ENCODE results near the gene MEX3A. TPM values are rescaled to one million over a fixed set of nuclear protein-coding genes. Genes with fewer than 3 reads are reported as not detected.

MEX3A gene
- total and polyA plus RNA-seq, 4 experiments from 2014 or later, result not detected

DNA sequence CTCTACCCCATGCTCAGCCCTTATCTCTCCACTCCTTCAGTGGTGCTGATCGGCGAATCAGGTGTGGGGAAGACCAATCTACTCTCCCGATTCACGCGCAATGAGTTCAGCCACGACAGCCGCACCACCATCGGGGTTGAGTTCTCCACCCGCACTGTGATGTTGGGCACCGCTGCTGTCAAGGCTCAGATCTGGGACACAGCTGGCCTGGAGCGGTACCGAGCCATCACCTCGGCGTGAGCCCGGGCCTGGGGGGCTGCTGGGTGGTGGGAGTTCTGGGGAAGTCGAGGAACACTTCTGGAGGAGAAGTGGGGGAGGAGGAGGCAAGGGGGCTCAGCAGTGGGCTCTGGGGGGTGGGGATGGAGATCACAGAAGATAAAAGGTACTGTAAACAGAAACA is 16.4 kb downstream of the MEX3A start:
- no peak overlapping the region for H3K4me3 ChIP-seq (ENCODE audit: low read length in 2 of 2)
- CTCF ChIA-PET (ENCODE audit: partially characterized antibody), result interaction anchor here (0.8 to 1.8 kb wide), 14 partner anchors 8 to 380 kb away, joined by 3 to 11 read pairs (median 3); partner anchors contain the start of gene KHDC4
- Mint-ChIP-seq H3K9me3 (no peaks in the 10 kb centered on the region), H3K27ac (peak overlapping the region in 1 of 7 donors; percentile 61), H3K36me3 (no peaks in the 10 kb centered on the region), H3K4me1 (peaks cover 3 to 15% (median 5%) of the 10 kb centered on the region in 4 donors), H3K27me3 (no peaks in the 10 kb centered on the region), H3K4me3 (no peak overlapping the region)
- no peaks in the 10 kb centered on the region for H3K36me3 ChIP-seq (ENCODE audit: insufficient read depth, low read length)
- H3K9me3 ChIP-seq (ENCODE audit: control insufficient read depth in 1 of 2, low read length in 2 of 2), result no peaks in the 10 kb centered on the region
- intact Hi-C loops (cut with micrococcal nuclease), result no loop called here
- POLR2A ChIA-PET (ENCODE audit: partially characterized antibody), result interaction anchor here (0.9 to 1.3 kb wide), 3 partner anchors 127 to 209 kb away, joined by 3 read pairs; partner anchors contain the start of genes GON4L and PMF1
- no peak for DNase-seq
- no peaks in the 10 kb centered on the region for H3K4me1 ChIP-seq (ENCODE audit: insufficient read depth, low read length)
- H3K27ac ChIP-seq (ENCODE audit: low read depth, low read length), result no peak overlapping the region
- no peaks in the 10 kb centered on the region for H3K27me3 ChIP-seq (ENCODE audit: insufficient read depth, low read length)

DNA sequence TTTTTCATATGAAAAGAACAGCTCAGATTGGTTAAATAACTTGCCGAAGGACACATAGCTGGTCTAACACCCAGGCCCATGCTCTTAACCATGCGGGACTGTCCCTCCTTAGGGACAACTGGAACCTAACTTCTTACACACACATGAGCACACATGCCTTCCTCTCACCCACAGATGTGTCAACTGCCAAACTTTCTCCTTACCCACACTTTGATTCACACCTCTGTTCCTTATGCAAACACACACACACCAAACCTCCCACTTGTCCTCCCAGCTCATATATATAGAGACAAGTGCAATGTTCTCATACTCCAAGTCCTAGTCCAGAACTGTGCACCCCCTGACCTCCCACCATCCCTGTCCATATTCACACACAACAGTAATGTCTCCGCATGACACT is 17.1 kb downstream of the MEX3A start:
- no peak for DNase-seq
- ChIA-PET CTCF (ENCODE audit: partially characterized antibody) (interaction anchor here (1.0 to 2.2 kb wide), 5 partner anchors 12 to 186 kb away, joined by 3 to 8 read pairs (median 3); no protein-coding TSS in a partner anchor), POLR2A (ENCODE audit: partially characterized antibody) (no interaction called here)
- no peaks in the 10 kb centered on the region for H3K27me3 Mint-ChIP-seq
- peak overlapping the region in 2 of 7 donors; percentile 0 to 7 for H3K27ac Mint-ChIP-seq
- Histone ChIP-seq H3K4me1 (ENCODE audit: insufficient read depth, low read length) (no peaks in the 10 kb centered on the region), H3K27me3 (ENCODE audit: insufficient read depth, low read length) (no peaks in the 10 kb centered on the region), H3K27ac (ENCODE audit: low read depth, low read length) (no peak overlapping the region), H3K9me3 (ENCODE audit: control insufficient read depth in 1 of 2, low read length in 2 of 2) (no peaks in the 10 kb centered on the region), H3K4me3 (ENCODE audit: low read length in 2 of 2) (no peak overlapping the region), H3K36me3 (ENCODE audit: insufficient read depth, low read length) (no peaks in the 10 kb centered on the region)
- H3K4me3 Mint-ChIP-seq, result no peak overlapping the region
- no peaks in the 10 kb centered on the region for H3K36me3 Mint-ChIP-seq
- intact Hi-C loops (cut with micrococcal nuclease), result no loop called here
- H3K9me3 Mint-ChIP-seq, result no peaks in the 10 kb centered on the region
- peaks cover 3 to 15% (median 6%) of the 10 kb centered on the region in 4 donors for H3K4me1 Mint-ChIP-seq

DNA sequence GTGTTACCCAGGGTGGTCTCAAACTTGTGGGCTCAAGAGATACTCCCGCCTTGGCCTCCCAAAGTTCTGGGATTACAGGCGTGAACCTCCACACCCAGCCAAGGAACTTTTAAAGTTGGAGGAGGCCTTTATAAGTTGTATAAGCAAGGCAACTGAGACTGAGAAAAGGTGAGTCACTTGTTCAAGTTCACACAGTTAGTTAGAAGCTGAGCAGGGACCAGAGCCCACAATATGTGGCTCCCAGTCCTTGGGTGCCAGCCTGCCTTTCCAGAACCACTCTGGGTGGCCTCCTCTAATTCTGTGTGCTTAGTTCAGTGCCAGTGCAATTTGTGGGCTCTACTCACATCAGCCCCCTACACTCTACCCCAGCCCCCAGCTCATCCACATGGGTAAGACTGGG is 17.6 kb downstream of the MEX3A start:
- peaks cover 3 to 15% (median 6%) of the 10 kb centered on the region in 4 donors for H3K4me1 Mint-ChIP-seq
- no peak overlapping the region for H3K4me3 ChIP-seq (ENCODE audit: low read length in 2 of 2)
- intact Hi-C loops (cut with micrococcal nuclease), result no loop called here
- no peak overlapping the region for H3K27ac ChIP-seq (ENCODE audit: low read depth, low read length)
- H3K4me1 ChIP-seq (ENCODE audit: insufficient read depth, low read length), result no peaks in the 10 kb centered on the region
- H3K36me3 ChIP-seq (ENCODE audit: insufficient read depth, low read length), result no peaks in the 10 kb centered on the region
- no peak overlapping the region for H3K27ac Mint-ChIP-seq
- no peaks in the 10 kb centered on the region for H3K36me3 Mint-ChIP-seq
- no peaks in the 10 kb centered on the region for H3K9me3 Mint-ChIP-seq
- no peak for DNase-seq
- no peaks in the 10 kb centered on the region for H3K27me3 Mint-ChIP-seq
- no peaks in the 10 kb centered on the region for H3K9me3 ChIP-seq (ENCODE audit: control insufficient read depth in 1 of 2, low read length in 2 of 2)
- no peaks in the 10 kb centered on the region for H3K27me3 ChIP-seq (ENCODE audit: insufficient read depth, low read length)
- ChIA-PET POLR2A (ENCODE audit: partially characterized antibody) (no interaction called here), CTCF (ENCODE audit: partially characterized antibody) (interaction anchor here (1.0 to 2.2 kb wide), 3 partner anchors 32 to 126 kb away, joined by 3 to 8 read pairs (median 3); no protein-coding TSS in a partner anchor)
- no peak overlapping the region for H3K4me3 Mint-ChIP-seq

DNA sequence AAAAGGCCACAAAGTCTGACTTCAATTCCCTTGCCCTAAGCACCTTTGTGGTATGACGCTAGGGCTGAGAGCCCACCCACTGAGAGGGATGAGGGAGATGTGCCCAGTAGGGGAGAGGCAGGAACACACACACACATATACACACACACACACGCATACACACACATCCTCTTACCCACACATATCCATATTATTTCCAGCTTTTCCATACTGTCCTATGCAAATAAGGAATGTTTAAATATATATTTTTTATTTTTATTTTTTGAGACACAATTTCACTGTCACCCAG is 18.3 kb downstream of the MEX3A start:
- Histone ChIP-seq H3K27ac (ENCODE audit: low read depth, low read length) (no peak overlapping the region), H3K9me3 (ENCODE audit: control insufficient read depth in 1 of 2, low read length in 2 of 2) (no peaks in the 10 kb centered on the region), H3K36me3 (ENCODE audit: insufficient read depth, low read length) (no peaks in the 10 kb centered on the region), H3K4me1 (ENCODE audit: insufficient read depth, low read length) (no peaks in the 10 kb centered on the region), H3K4me3 (ENCODE audit: low read length in 2 of 2) (no peak overlapping the region), H3K27me3 (ENCODE audit: insufficient read depth, low read length) (no peaks in the 10 kb centered on the region)
- DNase-seq, result no peak
- H3K4me3 Mint-ChIP-seq, result no peak overlapping the region
- H3K4me1 Mint-ChIP-seq, result peaks cover 3 to 15% (median 6%) of the 10 kb centered on the region in 4 donors
- H3K36me3 Mint-ChIP-seq, result no peaks in the 10 kb centered on the region
- CTCF ChIA-PET (ENCODE audit: partially characterized antibody), result interaction anchor here (1.5 to 2.2 kb wide), 2 partner anchors 19 to 126 kb away, joined by 3 to 8 read pairs; no protein-coding TSS in a partner anchor
- POLR2A ChIA-PET (ENCODE audit: partially characterized antibody), result no interaction called here
- peak overlapping the region in 1 of 7 donors; percentile 57 for H3K27ac Mint-ChIP-seq
- intact Hi-C loops (cut with micrococcal nuclease), result no loop called here
- H3K9me3 Mint-ChIP-seq, result no peaks in the 10 kb centered on the region
- H3K27me3 Mint-ChIP-seq, result no peaks in the 10 kb centered on the region

DNA sequence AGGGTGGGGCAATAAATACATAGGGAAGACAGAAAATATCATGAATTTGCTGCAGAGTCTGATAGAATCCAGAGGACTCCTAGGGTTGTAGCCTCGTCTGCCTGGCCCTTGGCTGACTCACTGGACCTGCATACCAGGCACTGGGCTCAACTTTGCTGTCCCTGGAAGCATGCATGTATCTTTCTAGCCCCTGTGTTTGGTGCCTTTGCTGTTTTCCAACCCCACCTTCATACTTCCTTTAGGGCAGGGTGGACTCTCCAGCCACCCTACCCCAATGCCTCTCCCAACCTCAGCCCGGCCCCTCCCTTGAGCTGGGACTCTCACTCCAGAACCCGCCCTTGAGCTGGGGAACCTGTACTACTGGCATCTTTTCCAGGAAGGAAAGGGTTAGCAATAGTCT is 20.1 kb downstream of the MEX3A start:
- H3K27ac Mint-ChIP-seq, result no peak overlapping the region
- ChIA-PET POLR2A (ENCODE audit: partially characterized antibody) (interaction anchor here (1.5 kb wide), 1 partner anchor 739 kb away, joined by 3 read pairs; no protein-coding TSS in a partner anchor), CTCF (ENCODE audit: partially characterized antibody) (no interaction called here)
- peak overlapping the region in 1 of 8 donors; percentile 17 for H3K4me3 Mint-ChIP-seq
- H3K36me3 Mint-ChIP-seq, result peaks cover 0 to 8% of the 10 kb centered on the region in 2 donors
- H3K9me3 Mint-ChIP-seq, result no peaks in the 10 kb centered on the region
- H3K4me1 Mint-ChIP-seq, result peaks cover 4 to 11% (median 6%) of the 10 kb centered on the region in 4 donors
- no peak overlapping the region for H3K4me3 ChIP-seq (ENCODE audit: low read length in 2 of 2)
- no peaks in the 10 kb centered on the region for H3K36me3 ChIP-seq (ENCODE audit: insufficient read depth, low read length)
- H3K27me3 Mint-ChIP-seq, result no peaks in the 10 kb centered on the region
- intact Hi-C loops (cut with micrococcal nuclease), result no loop called here
- no peaks in the 10 kb centered on the region for H3K27me3 ChIP-seq (ENCODE audit: insufficient read depth, low read length)
- DNase-seq, result no peak
- no peak overlapping the region for H3K27ac ChIP-seq (ENCODE audit: low read depth, low read length)
- no peaks in the 10 kb centered on the region for H3K4me1 ChIP-seq (ENCODE audit: insufficient read depth, low read length)
- H3K9me3 ChIP-seq (ENCODE audit: control insufficient read depth in 1 of 2, low read length in 2 of 2), result no peaks in the 10 kb centered on the region

DNA sequence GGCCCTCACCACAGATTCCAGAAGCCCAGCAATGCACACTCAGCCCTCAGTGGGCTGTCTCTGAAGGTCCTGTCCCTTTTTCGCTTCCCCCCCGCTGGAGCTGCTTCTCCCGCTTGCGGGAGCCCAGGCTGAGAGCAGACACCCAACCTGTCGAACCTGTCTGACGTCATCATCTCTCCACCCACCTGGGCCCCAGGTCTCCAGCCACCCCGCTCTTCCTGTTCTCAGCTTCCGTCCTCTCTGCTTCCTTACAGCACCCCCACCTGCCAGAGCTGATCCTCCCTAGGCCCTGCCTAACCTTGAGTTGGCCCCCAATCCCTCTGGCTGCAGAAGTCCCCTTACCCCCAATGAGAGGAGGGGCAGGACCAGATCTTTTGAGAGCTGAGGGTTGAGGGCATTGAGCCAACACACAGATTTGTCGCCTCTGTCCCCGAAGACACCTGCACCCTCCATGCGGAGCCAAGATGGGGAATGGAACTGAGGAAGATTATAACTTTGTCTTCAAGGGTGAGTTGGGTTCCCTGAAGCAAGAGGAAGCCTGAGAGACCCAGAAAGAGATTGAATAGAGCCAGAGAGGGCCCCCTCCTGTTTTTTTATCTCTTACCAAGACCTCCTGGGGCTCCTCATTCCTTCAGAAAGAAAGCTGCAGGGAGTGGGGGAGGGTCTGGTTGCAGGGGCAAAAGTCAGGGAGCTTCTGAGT is 21.2 kb downstream of the MEX3A start, which contains the start of gene RAB25:
TSS of gene RAB25 (plus strand) at position 224 of the 700 bp plus-strand sequence. CDS start at position 465, 241 bp downstream.
- Mint-ChIP-seq H3K9me3 (no peaks in the 10 kb centered on the region), H3K36me3 (peaks cover 0 to 8% of the 10 kb centered on the region in 2 donors), H3K27me3 (no peaks in the 10 kb centered on the region), H3K27ac (peak within 1 kb of the TSS in 4 of 7 donors; percentile 41 to 67 (median 58)), H3K4me1 (peaks cover 2 to 9% (median 6%) of the 10 kb centered on the region in 4 donors), H3K4me3 (peak within 1 kb of the TSS in 3 of 8 donors; percentile 25 to 69 (median 61))
- CTCF ChIA-PET (ENCODE audit: partially characterized antibody), result no interaction called here
- intact Hi-C loops (cut with micrococcal nuclease), result no loop called here
- DNase-seq, result peak in 2 of 5 donors; percentile 13 to 16
- Histone ChIP-seq H3K4me3 (ENCODE audit: low read length in 2 of 2) (no peak within 1 kb of the TSS), H3K4me1 (ENCODE audit: insufficient read depth, low read length) (no peaks in the 10 kb centered on the region), H3K9me3 (ENCODE audit: control insufficient read depth in 1 of 2, low read length in 2 of 2) (no peaks in the 10 kb centered on the region), H3K36me3 (ENCODE audit: insufficient read depth, low read length) (no peaks in the 10 kb centered on the region), H3K27me3 (ENCODE audit: insufficient read depth, low read length) (no peaks in the 10 kb centered on the region), H3K27ac (ENCODE audit: low read depth, low read length) (no peak within 1 kb of the TSS)
- POLR2A ChIA-PET (ENCODE audit: partially characterized antibody), result interaction anchor here (1.5 kb wide), 1 partner anchor 738 kb away, joined by 3 read pairs; no protein-coding TSS in a partner anchor

DNA sequence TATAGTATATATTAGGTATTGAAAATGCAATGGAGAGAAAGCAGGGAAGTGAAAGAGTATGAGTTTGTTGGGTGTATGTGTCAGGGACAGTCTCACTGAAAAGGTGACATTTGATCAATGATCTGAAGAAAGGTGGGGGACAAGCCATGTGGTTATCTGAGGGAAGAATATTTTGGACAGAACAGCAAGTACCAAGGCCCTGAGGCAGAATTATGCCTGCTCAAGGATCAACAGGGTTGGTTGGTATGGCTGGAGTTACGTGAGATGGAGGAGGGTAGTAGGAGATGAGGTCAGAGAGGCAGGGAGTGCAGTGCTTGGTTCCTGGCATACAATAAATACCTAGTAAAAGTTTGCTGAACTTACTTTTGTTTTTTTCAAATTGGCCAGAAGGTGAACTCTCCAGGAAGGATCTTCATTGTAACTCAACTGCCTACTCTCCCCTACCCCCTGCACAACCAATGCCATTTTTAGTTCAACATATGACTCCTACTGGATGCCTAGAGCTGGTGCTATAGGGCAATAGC is 25.9 kb downstream of the MEX3A start:
- Mint-ChIP-seq H3K27me3 (no peaks in the 10 kb centered on the region), H3K27ac (peak overlapping the region in 4 of 7 donors; percentile 7 to 15 (median 11)), H3K36me3 (peaks cover 0 to 25% of the 10 kb centered on the region in 2 donors), H3K4me1 (peaks cover 13 to 46% (median 28%) of the 10 kb centered on the region in 4 donors), H3K4me3 (peak overlapping the region in 7 of 8 donors; percentile 12 to 47 (median 21)), H3K9me3 (no peaks in the 10 kb centered on the region)
- Histone ChIP-seq H3K27ac (ENCODE audit: low read depth, low read length) (no peak overlapping the region), H3K9me3 (ENCODE audit: control insufficient read depth in 1 of 2, low read length in 2 of 2) (no peaks in the 10 kb centered on the region), H3K4me3 (ENCODE audit: low read length in 2 of 2) (no peak overlapping the region), H3K4me1 (ENCODE audit: insufficient read depth, low read length) (peaks cover 17% of the 10 kb centered on the region), H3K27me3 (ENCODE audit: insufficient read depth, low read length) (no peaks in the 10 kb centered on the region), H3K36me3 (ENCODE audit: insufficient read depth, low read length) (no peaks in the 10 kb centered on the region)
- POLR2A ChIA-PET (ENCODE audit: partially characterized antibody), result no interaction called here
- DNase-seq, result no peak
- CTCF ChIA-PET (ENCODE audit: partially characterized antibody), result no interaction called here
- intact Hi-C loops (cut with micrococcal nuclease), result no loop called here

All from CD4-positive, alpha-beta memory T cell (primary cell).